MM.1S (cell line): Measurements from ENCODE around the gene TEX14.

ENCODE experiments used
- DNase-seq: peaks from one replicate; pipeline ENCODE4 v3.0.0-alpha.2; 2015
- H2AFZ ChIP-seq: fragments of 300-600 bp; sonication (generic); 2 replicates; pipeline ENCODE4 v1.6.0; 2016; ENCODE audit warnings: antibody characterized with exemption, low read length
- H3F3A ChIP-seq: fragments of 300-600 bp; sonication (generic); 2 replicates; pipeline ENCODE4 v1.6.1; 2016; ENCODE audit warnings: mild to moderate bottlenecking, antibody characterized with exemption, low read length, moderate library complexity, mixed read lengths; ENCODE audit not compliant: insufficient read depth
- H3K27ac ChIP-seq: fragments of 300-600 bp; sonication (generic); 2 replicates; pipeline ENCODE4 v1.5.1; 2016; ENCODE audit warnings: mild to moderate bottlenecking, low read length
- H3K27me3 ChIP-seq: fragments of 300-600 bp; sonication (generic); replicated peaks from 2 replicates; pipeline ENCODE4 v1.6.0; 2016; ENCODE audit warnings: low read length; ENCODE audit not compliant: insufficient read depth
- H3K36me3 ChIP-seq: fragments of 300-600 bp; sonication (generic); replicated peaks from 2 replicates; pipeline ENCODE4 v1.6.1; 2016; ENCODE audit warnings: mild to moderate bottlenecking, low read length, mixed read lengths; ENCODE audit not compliant: insufficient read depth
- H3K4me1 ChIP-seq: fragments of 300-600 bp; sonication (generic); 2 replicates; pipeline ENCODE4 v1.6.1; 2016; ENCODE audit warnings: low read length, mixed read lengths
- H3K4me2 ChIP-seq: fragments of 300-600 bp; sonication (generic); 2 replicates; pipeline ENCODE4 v1.6.0; 2016; ENCODE audit warnings: low read depth, low read length
- H3K4me3 ChIP-seq: fragments of 300-600 bp; sonication (generic); 2 replicates; pipeline ENCODE4 v1.5.1; 2016; ENCODE audit warnings: low read length, mixed read lengths
- H3K79me2 ChIP-seq: fragments of 300-600 bp; sonication (generic); 2 replicates; pipeline ENCODE4 v1.6.1; 2016; ENCODE audit warnings: mixed run types, low read length, mixed read lengths
- H3K9ac ChIP-seq: fragments of 300-600 bp; sonication (generic); 2 replicates; pipeline ENCODE4 v1.6.1; 2016; ENCODE audit warnings: low read length, mixed read lengths
- H3K9me2 ChIP-seq: fragments of 300-600 bp; sonication (generic); replicated peaks from 2 replicates; pipeline ENCODE4 v1.6.1; 2016; ENCODE audit warnings: mild to moderate bottlenecking, low read length, mixed read lengths; ENCODE audit not compliant: insufficient read depth
- H3K9me3 ChIP-seq: fragments of 300-600 bp; sonication (generic); replicated peaks from 2 replicates; pipeline ENCODE4 v1.6.1; 2016; ENCODE audit warnings: mild to moderate bottlenecking, low read length, mixed read lengths; ENCODE audit not compliant: insufficient read depth
- H4K20me1 ChIP-seq: fragments of 300-600 bp; sonication (generic); 2 replicates; pipeline ENCODE4 v1.6.1; 2016; ENCODE audit warnings: mild to moderate bottlenecking, low read length, moderate library complexity, mixed read lengths; ENCODE audit not compliant: insufficient read depth
- EZH2 ChIP-seq: fragments of 300-600 bp; sonication (generic); optimal IDR thresholded peaks from 2 replicates; pipeline ENCODE3; 2017; ENCODE audit warnings: low read depth, mild to moderate bottlenecking, antibody characterized with exemption, low read length, mixed read lengths
- EZH2phosphoT487 ChIP-seq: fragments of 300-600 bp; sonication (generic); IDR thresholded peaks from 2 replicates; pipeline ENCODE4 v1.6.1; 2018; ENCODE audit warnings: antibody characterized with exemption, low read length
- TF ChIP-seq, protein P1 (sequence below): fragments of 300-600 bp; sonication (generic); IDR thresholded peaks from 2 replicates; pipeline ENCODE4 v1.5.1; 2016; ENCODE audit warnings: antibody characterized with exemption, low read length, mixed read lengths

Gene TEX14

DNA sequence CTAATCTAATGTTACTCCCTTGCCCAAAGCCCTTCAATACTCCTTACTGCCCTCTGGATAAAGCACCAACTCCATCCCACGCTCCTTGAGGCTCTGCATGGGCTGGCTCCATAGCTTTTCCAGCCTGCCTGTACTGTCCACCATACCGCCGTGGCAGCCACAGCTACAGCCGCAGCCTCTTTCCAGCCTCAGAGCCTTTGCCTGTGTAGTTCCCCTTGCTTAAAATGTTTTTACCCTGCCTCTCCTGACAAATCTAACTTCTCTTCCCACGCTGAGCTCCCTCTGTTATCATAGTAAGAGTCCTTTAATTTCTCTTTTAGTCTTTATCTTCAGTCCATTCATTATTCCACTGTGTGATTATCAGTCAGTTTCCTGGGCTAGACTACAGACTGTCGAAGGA is 22.0 kb downstream of the TEX14 start:
- H3K79me2 ChIP-seq, result no peaks in the 10 kb centered on the region
- H3K9me3 ChIP-seq, result no peaks in the 10 kb centered on the region
- H3K9me2 ChIP-seq, result no peaks in the 10 kb centered on the region
- H3K27me3 ChIP-seq, result no peaks in the 10 kb centered on the region
- no peak overlapping the region for H2AFZ ChIP-seq
- H3K27ac ChIP-seq, result no peak overlapping the region
- H3K4me1 ChIP-seq, result no peaks in the 10 kb centered on the region
- H3F3A ChIP-seq, result no peaks in the 10 kb centered on the region
- TF ChIP-seq EZH2 (no peak), EZH2phosphoT487 (no peak)
- TF ChIP-seq, protein P1, sequence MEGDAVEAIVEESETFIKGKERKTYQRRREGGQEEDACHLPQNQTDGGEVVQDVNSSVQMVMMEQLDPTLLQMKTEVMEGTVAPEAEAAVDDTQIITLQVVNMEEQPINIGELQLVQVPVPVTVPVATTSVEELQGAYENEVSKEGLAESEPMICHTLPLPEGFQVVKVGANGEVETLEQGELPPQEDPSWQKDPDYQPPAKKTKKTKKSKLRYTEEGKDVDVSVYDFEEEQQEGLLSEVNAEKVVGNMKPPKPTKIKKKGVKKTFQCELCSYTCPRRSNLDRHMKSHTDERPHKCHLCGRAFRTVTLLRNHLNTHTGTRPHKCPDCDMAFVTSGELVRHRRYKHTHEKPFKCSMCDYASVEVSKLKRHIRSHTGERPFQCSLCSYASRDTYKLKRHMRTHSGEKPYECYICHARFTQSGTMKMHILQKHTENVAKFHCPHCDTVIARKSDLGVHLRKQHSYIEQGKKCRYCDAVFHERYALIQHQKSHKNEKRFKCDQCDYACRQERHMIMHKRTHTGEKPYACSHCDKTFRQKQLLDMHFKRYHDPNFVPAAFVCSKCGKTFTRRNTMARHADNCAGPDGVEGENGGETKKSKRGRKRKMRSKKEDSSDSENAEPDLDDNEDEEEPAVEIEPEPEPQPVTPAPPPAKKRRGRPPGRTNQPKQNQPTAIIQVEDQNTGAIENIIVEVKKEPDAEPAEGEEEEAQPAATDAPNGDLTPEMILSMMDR, result no peak
- no peaks in the 10 kb centered on the region for H4K20me1 ChIP-seq
- H3K4me2 ChIP-seq, result no peak overlapping the region
- DNase-seq, result no peak
- no peak overlapping the region for H3K4me3 ChIP-seq
- H3K36me3 ChIP-seq, result no peaks in the 10 kb centered on the region
- H3K9ac ChIP-seq, result no peak overlapping the region

DNA sequence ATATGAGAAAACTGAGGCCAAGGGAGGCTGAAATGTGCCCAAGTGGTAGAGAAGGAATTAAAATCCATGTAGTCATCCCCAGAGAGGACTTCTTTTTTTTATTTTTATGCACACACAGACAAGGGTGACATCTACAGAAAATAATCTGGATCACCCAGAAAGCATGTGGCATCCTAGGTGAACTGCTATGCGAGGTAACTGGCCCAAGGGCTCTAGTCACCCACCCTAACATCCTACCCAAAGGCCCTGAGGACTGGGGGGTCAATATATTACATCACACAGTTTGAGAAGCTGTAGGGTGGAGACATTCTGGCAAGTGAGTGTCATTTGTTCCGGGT is 23.3 kb downstream of the TEX14 start:
- H3K9ac ChIP-seq, result no peak overlapping the region
- no peak overlapping the region for H3K27ac ChIP-seq
- no peak overlapping the region for H2AFZ ChIP-seq
- DNase-seq, result no peak
- no peaks in the 10 kb centered on the region for H3K27me3 ChIP-seq
- no peaks in the 10 kb centered on the region for H3K79me2 ChIP-seq
- H3K36me3 ChIP-seq, result no peaks in the 10 kb centered on the region
- no peaks in the 10 kb centered on the region for H4K20me1 ChIP-seq
- no peak overlapping the region for H3K4me2 ChIP-seq
- TF ChIP-seq EZH2phosphoT487, result no peak
- TF ChIP-seq EZH2, result no peak
- TF ChIP-seq, protein P1, result no peak
- no peaks in the 10 kb centered on the region for H3K9me2 ChIP-seq
- no peaks in the 10 kb centered on the region for H3K4me1 ChIP-seq
- H3F3A ChIP-seq, result no peaks in the 10 kb centered on the region
- H3K9me3 ChIP-seq, result no peaks in the 10 kb centered on the region
- H3K4me3 ChIP-seq, result no peak overlapping the region

DNA sequence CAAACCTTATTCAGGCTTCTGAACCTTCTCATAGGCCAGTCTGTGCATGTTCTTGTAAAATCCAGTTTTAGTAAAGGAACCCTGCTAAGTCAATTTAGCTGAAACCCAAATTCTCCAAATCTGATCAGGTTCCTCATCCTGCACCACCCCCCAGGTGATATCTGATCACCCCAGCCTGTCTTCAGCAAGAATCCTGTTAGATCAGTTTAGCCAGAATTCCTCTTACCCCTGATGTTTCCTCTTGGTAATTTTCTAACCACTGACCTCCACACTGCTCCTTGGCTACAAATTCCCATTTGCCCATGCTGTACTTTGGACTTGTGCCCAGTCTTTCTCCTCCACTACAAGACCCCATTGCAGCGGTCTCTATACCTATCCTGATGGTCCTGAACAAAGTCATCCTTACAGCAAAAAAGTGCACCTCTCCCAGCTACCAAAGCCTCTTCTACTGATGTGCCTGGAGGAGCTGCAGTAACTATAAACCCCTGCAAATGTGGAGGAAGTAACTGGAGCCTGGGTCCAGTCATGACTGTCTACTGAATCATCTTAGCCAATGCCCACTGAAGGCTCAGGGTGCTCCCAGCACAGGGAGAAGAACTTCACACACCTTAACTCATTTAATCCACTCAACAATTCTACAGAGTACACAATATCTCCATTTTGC is 23.8 kb downstream of the TEX14 start:
- no peaks in the 10 kb centered on the region for H3K79me2 ChIP-seq

More for the DNA sequence above, 23.8 kb downstream of the TEX14 start:
- Histone ChIP-seq H4K20me1 (no peaks in the 10 kb centered on the region), H3K4me2 (no peak overlapping the region), H3K36me3 (no peaks in the 10 kb centered on the region), H3K4me1 (no peaks in the 10 kb centered on the region), H3K9ac (no peak overlapping the region), H3K27ac (no peak overlapping the region), H3F3A (no peaks in the 10 kb centered on the region), H3K4me3 (no peak overlapping the region), H3K9me2 (no peaks in the 10 kb centered on the region), H2AFZ (no peak overlapping the region), H3K9me3 (no peaks in the 10 kb centered on the region), H3K27me3 (no peaks in the 10 kb centered on the region)
- DNase-seq, result no peak
- no peak for TF ChIP-seq EZH2
- TF ChIP-seq, protein P1, result no peak
- TF ChIP-seq EZH2phosphoT487, result no peak
